Measurements from ENCODE around the gene DEAF1.

Gene DEAF1

GRCh38 chr11:610146-610801 lies 84.7 kb downstream of the DEAF1 start:
- DNase-seq (ENCODE audit: low spot score): no peak

- no peak for DNase-seq (ENCODE audit: low spot score)
Observed at GRCh38 chr11:609341-609811, 85.6 kb downstream of the DEAF1 start.

- no peak for DNase-seq (ENCODE audit: low spot score)
Observed at GRCh38 chr11:608791-609251, 86.2 kb downstream of the DEAF1 start.

GRCh38 chr11:607971-608659 lies 86.9 kb downstream of the DEAF1 start:
- no peak for DNase-seq (ENCODE audit: low spot score)

GRCh38 chr11:607020-607780 lies 87.8 kb downstream of the DEAF1 start:
- no peak for DNase-seq (ENCODE audit: low spot score)

- no peak for DNase-seq (ENCODE audit: low spot score)
Observed at GRCh38 chr11:606245-606644, 88.8 kb downstream of the DEAF1 start.

GRCh38 chr11:605286-606129 lies 89.5 kb downstream of the DEAF1 start:
- no peak for DNase-seq (ENCODE audit: low spot score)

GRCh38 chr11:603154-603553 lies 91.9 kb downstream of the DEAF1 start:
- DNase-seq (ENCODE audit: low spot score): no peak

GRCh38 chr11:601573-602245 lies 93.3 kb downstream of the DEAF1 start:
- DNase-seq (ENCODE audit: low spot score): no peak

- DNase-seq (ENCODE audit: low spot score): no peak
Observed at GRCh38 chr11:598005-598680, 96.9 kb downstream of the DEAF1 start.

- no peak for DNase-seq (ENCODE audit: low spot score)
Observed at GRCh38 chr11:597166-597725, 97.8 kb downstream of the DEAF1 start.

- DNase-seq (ENCODE audit: low spot score): no peak
Observed at GRCh38 chr11:596374-596773, 98.6 kb downstream of the DEAF1 start.

GRCh38 chr11:595400-595799 lies 99.6 kb downstream of the DEAF1 start:
- DNase-seq (ENCODE audit: low spot score): no peak

All from CD4-positive, alpha-beta T cell treated with Interleukin-6 at 100 ng/mL for 8 hours (primary cell).